H1 (cell line): ENCODE results near the gene PSMD9. TPM values are rescaled to one million over a fixed set of nuclear protein-coding genes. Genes with fewer than 3 reads are reported as not detected.

Source experiments
- CTCF ChIA-PET: fragments of 300-600 bp; sonication (Branson Sonifier 250); formaldehyde crosslinking; loops from one replicate; lab custom pipeline; 2021; ENCODE audit not compliant: partially characterized antibody; lab: Charles Lee
- POLR2A ChIA-PET: fragments of 300-600 bp; sonication (Branson Sonifier 250); formaldehyde crosslinking; loops from one replicate; lab custom pipeline; 2021; ENCODE audit warnings: inconsistent platforms; ENCODE audit not compliant: partially characterized antibody; lab: Charles Lee
- DNase-seq, 2 experiments: peaks; one replicate each; pipeline versions ENCODE4 v3.0.0 to v3.0.0-alpha.2; 2010 to 2022; ENCODE audit warnings: low spot score in 2 of 2, low read depth in 1 of 2, mixed read lengths in 1 of 2
- FAIRE-seq: peaks from 2 replicates; lab custom pipeline; 2011; peaks lifted over from hg19 to GRCh38; lab: Jason Lieb, UNC
- H2AFZ ChIP-seq: 2 replicates; pipeline ENCODE4 v1.8.1; 2012; ENCODE audit warnings: low read length, inconsistent platforms
- H2AK5ac ChIP-seq: 2 replicates; pipeline ENCODE4 v1.6.1; 2013; ENCODE audit warnings: low read depth, low read length
- H2BK120ac ChIP-seq: replicated peaks from 2 replicates; pipeline ENCODE3; 2013; ENCODE audit warnings: low read depth, low read length, inconsistent platforms
- H2BK12ac ChIP-seq: 2 replicates; pipeline ENCODE4 v1.6.1; 2013; ENCODE audit warnings: low read depth, low read length
- H2BK15ac ChIP-seq: 2 replicates; pipeline ENCODE4 v1.6.1; 2013; ENCODE audit warnings: low read length
- H2BK20ac ChIP-seq: 2 replicates; pipeline ENCODE4 v1.6.1; 2013; ENCODE audit warnings: low read length
- H2BK5ac ChIP-seq: 2 replicates; pipeline ENCODE4 v1.6.1; 2013; ENCODE audit warnings: low read depth, low read length
- H3K14ac ChIP-seq: 2 replicates; pipeline ENCODE4 v1.6.1; 2013; ENCODE audit warnings: inconsistent platforms; ENCODE audit not compliant: insufficient read length
- H3K18ac ChIP-seq: 2 replicates; pipeline ENCODE4 v1.6.1; 2013; ENCODE audit warnings: low read length; ENCODE audit errors: extremely low read depth
- H3K23ac ChIP-seq: 2 replicates; pipeline ENCODE4 v1.6.1; 2013; ENCODE audit warnings: inconsistent platforms; ENCODE audit not compliant: insufficient read length
- H3K23me2 ChIP-seq: 2 replicates; pipeline ENCODE4 v1.6.1; 2013; ENCODE audit warnings: low read depth, low read length
- H3K27ac ChIP-seq: 2 replicates; pipeline ENCODE4 v1.6.1; 2011; ENCODE audit warnings: low read depth, low read length, inconsistent platforms
- H3K27me3 ChIP-seq, 4 experiments: replicated peaks in 1 of 4; 1 replicate in 1 of 4; 2 replicates in 3 of 4; pipeline versions ENCODE4 v1.6.1 to v1.8.1; 2011 to 2013; ENCODE audit warnings: low read length in 3 of 4, mild to moderate bottlenecking in 3 of 4, inconsistent platforms in 2 of 4, mixed read lengths in 2 of 4, moderate library complexity in 1 of 4; ENCODE audit not compliant: control insufficient read depth in 3 of 4, insufficient read depth in 3 of 4; ENCODE audit errors: extremely low read depth in 1 of 4
- H3K36me3 ChIP-seq, 4 experiments: 2 replicates each; pipeline versions ENCODE4 v1.6.1 to v1.8.1; 2011 to 2013; ENCODE audit warnings: mild to moderate bottlenecking in 4 of 4, low read length in 3 of 4, moderate library complexity in 2 of 4, control low read depth in 1 of 4, inconsistent platforms in 1 of 4; ENCODE audit not compliant: insufficient read depth in 4 of 4, control insufficient read depth in 2 of 4
- H3K4ac ChIP-seq: replicated peaks from 2 replicates; pipeline ENCODE3; 2013; ENCODE audit warnings: low read length, low read depth, mixed read lengths, inconsistent platforms; ENCODE audit not compliant: insufficient read length
- H3K4me1 ChIP-seq, 4 experiments: replicated peaks in 1 of 4; 1 replicate in 1 of 4; 2 replicates in 3 of 4; pipeline versions ENCODE4 v1.6.1 to v1.8.1; 2011 to 2013; ENCODE audit warnings: low read length in 3 of 4, inconsistent platforms in 2 of 4, mixed read lengths in 1 of 4; ENCODE audit not compliant: insufficient read depth in 4 of 4, control insufficient read depth in 3 of 4
- H3K4me2 ChIP-seq, 2 experiments: 2 replicates each; pipeline versions ENCODE4 v1.6.1 to v1.8.1; 2011 to 2013; ENCODE audit warnings: low read depth in 2 of 2, low read length in 2 of 2, control low read depth in 1 of 2, inconsistent platforms in 1 of 2, mild to moderate bottlenecking in 1 of 2; ENCODE audit not compliant: insufficient read depth in 1 of 2
- H3K4me3 ChIP-seq, 4 experiments: fragments of 200-600, 300-600 bp in 1 of 4; sonication (generic), shearing (Covaris generic), sonication (Bioruptor Twin) in 1 of 4; 2 replicates each; pipeline versions ENCODE4 v1.5.1 to v1.8.1; 2011 to 2016; ENCODE audit warnings: low read length in 4 of 4, low read depth in 3 of 4, control low read depth in 2 of 4, inconsistent platforms in 2 of 4, mild to moderate bottlenecking in 2 of 4, mixed read lengths in 1 of 4, moderate library complexity in 1 of 4; ENCODE audit not compliant: insufficient read depth in 2 of 4; ENCODE audit errors: extremely low read depth in 1 of 4
- H3K56ac ChIP-seq: replicated peaks from 2 replicates; pipeline ENCODE3; 2013; ENCODE audit warnings: low read depth, mild to moderate bottlenecking, mixed read lengths, low read length, inconsistent platforms; ENCODE audit not compliant: insufficient read length
- H3K79me1 ChIP-seq: 2 replicates; pipeline ENCODE4 v1.6.1; 2013; ENCODE audit warnings: low read depth, low read length, control low read depth
- H3K79me2 ChIP-seq, 2 experiments: 2 replicates each; pipeline versions ENCODE4 v1.6.1 to v1.8.1; 2012 to 2013; ENCODE audit warnings: low read length in 2 of 2, mild to moderate bottlenecking in 2 of 2, inconsistent platforms in 1 of 2; ENCODE audit not compliant: insufficient read depth in 2 of 2, control insufficient read depth in 1 of 2
- H3K9ac ChIP-seq, 4 experiments: replicated peaks in 1 of 4; 1 replicate in 1 of 4; 2 replicates in 3 of 4; pipeline versions ENCODE4 v1.6.1 to v1.8.1; 2011 to 2013; ENCODE audit warnings: low read depth in 3 of 4, low read length in 3 of 4, control low read depth in 2 of 4, mild to moderate bottlenecking in 2 of 4, moderate library complexity in 2 of 4, inconsistent platforms in 1 of 4; ENCODE audit errors: extremely low read depth in 1 of 4
- H3K9me3 ChIP-seq, 2 experiments: 2 replicates each; pipeline versions ENCODE4 v1.6.1 to v1.8.1; 2012 to 2013; ENCODE audit warnings: mild to moderate bottlenecking in 2 of 2, moderate library complexity in 2 of 2, control low read depth in 1 of 2, inconsistent platforms in 1 of 2, low read depth in 1 of 2, low read length in 1 of 2, mixed read lengths in 1 of 2; ENCODE audit not compliant: insufficient read depth in 2 of 2
- H4K20me1 ChIP-seq, 2 experiments: replicated peaks in 1 of 2; 2 replicates each; pipeline versions ENCODE3 to v1.8.1; 2011 to 2013; ENCODE audit warnings: inconsistent platforms in 2 of 2, low read length in 2 of 2, mild to moderate bottlenecking in 1 of 2; ENCODE audit not compliant: insufficient read depth in 2 of 2, control insufficient read depth in 1 of 2
- H4K5ac ChIP-seq: 2 replicates; pipeline ENCODE4 v1.6.1; 2013; ENCODE audit warnings: low read length, low read depth, mixed read lengths, inconsistent platforms; ENCODE audit not compliant: insufficient read length
- H4K8ac ChIP-seq: 2 replicates; pipeline ENCODE4 v1.8.0; 2013; ENCODE audit warnings: mild to moderate bottlenecking, moderate library complexity, low read length, inconsistent platforms; ENCODE audit not compliant: insufficient read depth; ENCODE audit errors: extremely low read depth
- H4K91ac ChIP-seq: replicated peaks from 2 replicates; pipeline ENCODE3; 2013; ENCODE audit warnings: low read length, mixed read lengths, inconsistent platforms; ENCODE audit not compliant: insufficient read length
- ATF3 ChIP-seq: IDR thresholded peaks from 2 replicates; pipeline ENCODE4 v1.6.1; 2011; ENCODE audit warnings: low read depth, mild to moderate bottlenecking, low read length; ENCODE audit not compliant: insufficient read depth
- BACH1 ChIP-seq: IDR thresholded peaks from 2 replicates; pipeline ENCODE4 v1.6.1; 2012; ENCODE audit warnings: low read length, improper control_type of control experiment
- CEBPB ChIP-seq: IDR thresholded peaks from 2 replicates; pipeline ENCODE4 v1.6.1; 2012; ENCODE audit warnings: low read depth, low read length
- CTCF ChIP-seq, 3 experiments: IDR thresholded peaks; 1 replicate in 2 of 3; 2 replicates in 1 of 3; pipeline versions ENCODE4 v1.5.1 to v1.6.1; 2011; ENCODE audit warnings: low read length in 3 of 3, mild to moderate bottlenecking in 3 of 3, inconsistent platforms in 2 of 3, low read depth in 1 of 3, moderate library complexity in 1 of 3; ENCODE audit not compliant: insufficient read depth in 1 of 3; ENCODE audit errors: control extremely low read depth in 1 of 3
- FOSL1 ChIP-seq: IDR thresholded peaks from 2 replicates; pipeline ENCODE4 v1.6.1; 2011; ENCODE audit warnings: mild to moderate bottlenecking, low read depth, low read length, moderate library complexity; ENCODE audit not compliant: insufficient read depth
- MAFK ChIP-seq: IDR thresholded peaks from 2 replicates; pipeline ENCODE4 v1.6.1; 2012; ENCODE audit warnings: low read depth, mild to moderate bottlenecking, improper control_type of control experiment, low read length
- PHF8 ChIP-seq: fragments of 200-600 bp; sonication (generic); conservative IDR thresholded peaks from 2 replicates; pipeline ENCODE4 v1.7.1; 2012; ENCODE audit warnings: low read depth, mild to moderate bottlenecking, inconsistent platforms, low read length, moderate library complexity
- POU5F1 ChIP-seq: IDR thresholded peaks from 2 replicates; pipeline ENCODE4 v1.6.1; 2011; ENCODE audit warnings: low read depth, mild to moderate bottlenecking, low read length, moderate library complexity
- RFX5 ChIP-seq: IDR thresholded peaks from 2 replicates; pipeline ENCODE4 v1.6.1; 2011; ENCODE audit warnings: low read depth, low read length, improper control_type of control experiment, borderline replicate concordance
- SP2 ChIP-seq: IDR thresholded peaks from 2 replicates; pipeline ENCODE4 v1.6.1; 2012; ENCODE audit warnings: mild to moderate bottlenecking, low read length, inconsistent platforms
- TBP ChIP-seq: IDR thresholded peaks from 2 replicates; pipeline ENCODE4 v1.6.1; 2011; ENCODE audit warnings: low read depth, low read length, improper control_type of control experiment
- TEAD4 ChIP-seq: IDR thresholded peaks from 2 replicates; pipeline ENCODE4 v1.6.1; 2012; ENCODE audit warnings: low read depth, low read length, inconsistent platforms, mixed read lengths
- WGBS, 2 experiments: shearing (Covaris generic) in 1 of 2; methylation state at CpG; one replicate each; pipeline versions ENCODE4 v1.1.6 to v1.1.7; 2013 to 2015; ENCODE audit warnings: low lambda C conversion rate in 2 of 2, mixed read lengths in 2 of 2, inconsistent platforms in 1 of 2, low coverage in 1 of 2, missing lambda C conversion rate in 1 of 2; ENCODE audit not compliant: insufficient replicate concordance in 2 of 2, insufficient coverage in 1 of 2, insufficient read length in 1 of 2; ENCODE audit errors: extremely low coverage in 1 of 2, missing lambda C conversion rate in 1 of 2; 5-methylcytosine and 5-hydroxymethylcytosine counted together
- polyA plus RNA-seq, 7 experiments: library from polyadenylated mRNA; depleted of rRNA in 3 of 7; stranded (reverse) in 5 of 7; unstranded in 2 of 7; fragments of >200 nt in 5 of 7; fragments of 200-250 nt in 2 of 7; gene quantifications; 1 replicate in 5 of 7; 2 replicates in 1 of 7; 4 replicates in 1 of 7; pipeline versions ENCODE4 v1.2.1 to v1.2.3, GENCODE V29; 2011 to 2013; ENCODE audit warnings: missing spikeins in 2 of 7, mixed read lengths in 2 of 7
- total RNA-seq: library from RNA; stranded (reverse); fragmentation: NEBNext Ultra II Directional; extraction: Animal tissue kit (Norgen Biotek cat#: 25700); gene quantifications from 2 replicates; pipeline ENCODE4 v1.2.1, GENCODE V29; 2021

The PSMD9 gene
- total and polyA plus RNA-seq, 2 of the 8 experiments (the other 6 are each of a cell fraction or from before 2014, with no cell fraction given): 28.8 to 36.1 TPM

- FAIRE-seq (no peak), DNase-seq (no peak)
- H3K56ac ChIP-seq: no peak overlapping the region
- no peak overlapping the region for H3K4me2 ChIP-seq
- H4K91ac ChIP-seq: no peak overlapping the region
- H3K14ac ChIP-seq: no peak overlapping the region
- H3K36me3 ChIP-seq: no peaks in the 10 kb centered on the region
- no peaks in the 10 kb centered on the region; a peak in 1 of 7 replicates for H3K4me1 ChIP-seq
- no peak overlapping the region for H3K27ac ChIP-seq
- no peak overlapping the region for H4K5ac ChIP-seq
- no peak overlapping the region for H3K23ac ChIP-seq
- H3K79me2 ChIP-seq: no peaks in the 10 kb centered on the region
- 88% methylated on average over 1 of the region's 1 CpG; no CpG with 5 or more reads in 1 of the 2 experiments for WGBS, 2 experiments
- no peak overlapping the region for H4K8ac ChIP-seq
- H2BK12ac ChIP-seq: no peak overlapping the region
- H3K23me2 ChIP-seq: no peaks in the 10 kb centered on the region
- no peak overlapping the region for H3K4ac ChIP-seq
- no peak overlapping the region for H3K18ac ChIP-seq
- no peaks in the 10 kb centered on the region for H4K20me1 ChIP-seq
- no peak overlapping the region for H2BK15ac ChIP-seq
- H3K9me3 ChIP-seq: no peaks in the 10 kb centered on the region
- no peak overlapping the region for H2BK5ac ChIP-seq
- no peak overlapping the region for H2AK5ac ChIP-seq
- no peak overlapping the region for H2BK20ac ChIP-seq
- ChIA-PET CTCF (interaction anchor here (0.6 to 11.1 kb wide), 5 partner anchors 34 to 1430 kb away, joined by 3 to 111 read pairs (median 5); partner anchors contain the start of gene RHOF), POLR2A (interaction anchor here (0.9 to 2.0 kb wide), 2 partner anchors 9 to 52 kb away, joined by 3 to 4 read pairs; partner anchors contain the start of gene RHOF)
- no peak overlapping the region for H2BK120ac ChIP-seq
- H3K79me1 ChIP-seq: no peaks in the 10 kb centered on the region
- H2AFZ ChIP-seq: no peak overlapping the region
- no peaks in the 10 kb centered on the region for H3K27me3 ChIP-seq
- H3K9ac ChIP-seq: no peak overlapping the region
- no peak overlapping the region for H3K4me3 ChIP-seq
- TF ChIP-seq MAFK (no peak), SP2 (no peak), TEAD4 (no peak), CTCF (IDR thresholded peaks at IDR 0.05; ENCODE audit: control extremely low read depth in 1 of 3, insufficient read depth in 1 of 3, low read depth in 1 of 3, low read length in 3 of 3) (no peak), PHF8 (no peak), RFX5 (no peak), POU5F1 (no peak), FOSL1 (no peak), CEBPB (no peak), TBP (no peak), BACH1 (no peak), ATF3 (no peak)
These were observed 42.9 kb upstream of the PSMD9 start for GRCh38 chr12:121845701-121846100.
